Measurements from ENCODE around the gene GMDS. TPM values are rescaled to one million over a fixed set of nuclear protein-coding genes. Genes with fewer than 3 reads are reported as not detected.

Gene GMDS
- total and polyA plus RNA-seq, 2 of the 13 experiments (the other 11 are each of a cell fraction or from before 2014, with no cell fraction given): 64.4 to 112 TPM

DNA sequence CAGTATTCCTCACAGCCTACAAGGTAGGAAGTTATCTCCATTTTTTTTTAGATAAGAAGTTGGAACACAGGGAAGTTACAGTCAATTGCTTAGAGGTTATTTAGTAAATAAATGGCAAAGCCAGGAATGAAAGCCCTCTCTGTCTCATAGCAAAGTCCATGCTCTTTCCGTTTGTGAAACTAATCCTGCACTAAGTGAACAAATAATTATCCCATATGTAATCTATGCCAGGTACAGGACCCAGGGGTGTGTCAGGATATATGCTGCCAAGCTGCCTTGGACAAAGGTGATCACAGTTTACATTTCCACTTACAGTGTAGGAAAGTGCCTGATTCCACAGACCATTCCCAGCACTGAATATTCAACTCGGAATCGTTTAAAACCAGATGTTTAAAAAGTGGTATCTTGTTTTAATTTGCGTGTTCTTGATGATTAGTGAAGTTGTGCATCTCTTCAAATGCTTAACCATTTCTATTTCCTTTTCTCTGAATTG lies 13.6 kb upstream of the GMDS start (continued):
- TF ChIP-seq ZSCAN22 (CRISPR knock-in tag; IDR thresholded peaks at IDR 0.05) (no peak), ASH2L (IDR thresholded peaks at IDR 0.05; ENCODE audit: insufficient read length, low read depth, low read length) (peak; percentile 61), ZNF550 (CRISPR knock-in tag; IDR thresholded peaks at IDR 0.05; ENCODE audit: borderline replicate concordance) (no peak), RBAK (CRISPR knock-in tag; IDR thresholded peaks at IDR 0.05) (no peak), ZNF569 (CRISPR knock-in tag; IDR thresholded peaks at IDR 0.05; ENCODE audit: borderline replicate concordance) (no peak), CCAR2 (optimal IDR thresholded peaks at IDR 0.05; ENCODE audit: low read depth, low read length) (no peak), DRAP1 (CRISPR knock-in tag; IDR thresholded peaks at IDR 0.05) (peak; percentile 76), FOSL2 (CRISPR knock-in tag; IDR thresholded peaks at IDR 0.05) (peak; percentile 75), CERS6 (CRISPR knock-in tag; IDR thresholded peaks at IDR 0.05) (no peak), SMARCE1 (IDR thresholded peaks at IDR 0.05; ENCODE audit: borderline replicate concordance) (no peak), PHF8 (CRISPR knock-in tag; IDR thresholded peaks at IDR 0.05) (no peak), ZNF580 (CRISPR knock-in tag; IDR thresholded peaks at IDR 0.05; ENCODE audit: borderline replicate concordance, low read depth) (no peak), SRSF1 (optimal IDR thresholded peaks at IDR 0.05; ENCODE audit: low read depth, low read length) (no peak), RERE (CRISPR knock-in tag; IDR thresholded peaks at IDR 0.05; ENCODE audit: low read depth) (no peak), ZNF205 (CRISPR knock-in tag; IDR thresholded peaks at IDR 0.05) (no peak), ZNF513 (CRISPR knock-in tag; conservative IDR thresholded peaks at IDR 0.05) (no peak), HNRNPUL1 (IDR thresholded peaks at IDR 0.05; ENCODE audit: low read depth, low read length) (no peak)
- TF ChIP-seq, protein P1, sequence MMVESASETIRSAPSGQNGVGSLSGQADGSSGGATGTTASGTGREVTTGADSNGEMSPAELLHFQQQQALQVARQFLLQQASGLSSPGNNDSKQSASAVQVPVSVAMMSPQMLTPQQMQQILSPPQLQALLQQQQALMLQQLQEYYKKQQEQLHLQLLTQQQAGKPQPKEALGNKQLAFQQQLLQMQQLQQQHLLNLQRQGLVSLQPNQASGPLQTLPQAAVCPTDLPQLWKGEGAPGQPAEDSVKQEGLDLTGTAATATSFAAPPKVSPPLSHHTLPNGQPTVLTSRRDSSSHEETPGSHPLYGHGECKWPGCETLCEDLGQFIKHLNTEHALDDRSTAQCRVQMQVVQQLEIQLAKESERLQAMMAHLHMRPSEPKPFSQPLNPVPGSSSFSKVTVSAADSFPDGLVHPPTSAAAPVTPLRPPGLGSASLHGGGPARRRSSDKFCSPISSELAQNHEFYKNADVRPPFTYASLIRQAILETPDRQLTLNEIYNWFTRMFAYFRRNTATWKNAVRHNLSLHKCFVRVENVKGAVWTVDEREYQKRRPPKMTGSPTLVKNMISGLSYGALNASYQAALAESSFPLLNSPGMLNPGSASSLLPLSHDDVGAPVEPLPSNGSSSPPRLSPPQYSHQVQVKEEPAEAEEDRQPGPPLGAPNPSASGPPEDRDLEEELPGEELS (CRISPR knock-in tag; IDR thresholded peaks at IDR 0.05): peak; percentile 95
